Measurements from ENCODE around the gene RELCH.

- TF ChIP-seq EZH2 (IDR thresholded peaks at IDR 0.05; ENCODE audit: insufficient read depth, poor library complexity, severe bottlenecking) = no peak
- TF ChIP-seq EZH2phosphoT487 (IDR thresholded peaks at IDR 0.05; ENCODE audit: insufficient read depth, low read depth) = no peak
These were observed 107.0 kb downstream of the RELCH start for GRCh38 chr18:62294073-62294472.
